ENCODE measurements around the gene AP5S1.

GRCh38 chr20:3875378-3875974, 55.1 kb downstream of the AP5S1 start:
- TF ChIP-seq CTCF (IDR thresholded peaks at IDR 0.05), result no peak
- TF ChIP-seq POLR2A (IDR thresholded peaks at IDR 0.05), result no peak
